LNCAP (cell line): ENCODE data around the gene WIPI1.

Source experiments
- TF ChIP-seq, protein P1 (sequence below): fragments of 450-650 bp; IDR thresholded peaks from 2 replicates; pipeline ENCODE4 v1.5.1; 2017; ENCODE audit warnings: mild to moderate bottlenecking

Gene WIPI1

DNA sequence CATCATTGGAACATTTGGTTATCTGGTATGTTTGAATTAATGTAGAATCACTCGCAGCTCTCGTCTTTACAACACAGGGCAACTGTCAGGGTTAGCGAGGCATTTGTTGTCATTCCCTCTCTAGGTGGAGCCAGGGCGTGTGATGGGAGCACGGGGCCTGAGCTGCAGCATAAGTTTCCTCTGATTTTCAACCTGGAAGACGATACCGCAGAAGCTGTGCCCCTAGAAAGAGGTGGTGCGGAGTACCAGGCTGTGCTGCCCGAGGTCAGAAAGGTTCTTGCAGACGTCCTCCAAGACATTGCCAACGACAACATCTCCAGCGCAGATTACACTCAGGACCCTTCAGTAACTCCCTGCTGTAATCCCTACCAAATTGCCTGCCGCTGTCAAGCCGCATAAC lies 37.2 kb downstream of the WIPI1 start:
- TF ChIP-seq, protein P1, sequence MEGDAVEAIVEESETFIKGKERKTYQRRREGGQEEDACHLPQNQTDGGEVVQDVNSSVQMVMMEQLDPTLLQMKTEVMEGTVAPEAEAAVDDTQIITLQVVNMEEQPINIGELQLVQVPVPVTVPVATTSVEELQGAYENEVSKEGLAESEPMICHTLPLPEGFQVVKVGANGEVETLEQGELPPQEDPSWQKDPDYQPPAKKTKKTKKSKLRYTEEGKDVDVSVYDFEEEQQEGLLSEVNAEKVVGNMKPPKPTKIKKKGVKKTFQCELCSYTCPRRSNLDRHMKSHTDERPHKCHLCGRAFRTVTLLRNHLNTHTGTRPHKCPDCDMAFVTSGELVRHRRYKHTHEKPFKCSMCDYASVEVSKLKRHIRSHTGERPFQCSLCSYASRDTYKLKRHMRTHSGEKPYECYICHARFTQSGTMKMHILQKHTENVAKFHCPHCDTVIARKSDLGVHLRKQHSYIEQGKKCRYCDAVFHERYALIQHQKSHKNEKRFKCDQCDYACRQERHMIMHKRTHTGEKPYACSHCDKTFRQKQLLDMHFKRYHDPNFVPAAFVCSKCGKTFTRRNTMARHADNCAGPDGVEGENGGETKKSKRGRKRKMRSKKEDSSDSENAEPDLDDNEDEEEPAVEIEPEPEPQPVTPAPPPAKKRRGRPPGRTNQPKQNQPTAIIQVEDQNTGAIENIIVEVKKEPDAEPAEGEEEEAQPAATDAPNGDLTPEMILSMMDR, result no peak

GRCh38 chr17:68418876-68419275 lies 38.4 kb downstream of the WIPI1 start:
- TF ChIP-seq, protein P1, result no peak

- TF ChIP-seq, protein P1, result no peak
Measured at GRCh38 chr17:68417317-68417716, 40.0 kb downstream of the WIPI1 start.

DNA sequence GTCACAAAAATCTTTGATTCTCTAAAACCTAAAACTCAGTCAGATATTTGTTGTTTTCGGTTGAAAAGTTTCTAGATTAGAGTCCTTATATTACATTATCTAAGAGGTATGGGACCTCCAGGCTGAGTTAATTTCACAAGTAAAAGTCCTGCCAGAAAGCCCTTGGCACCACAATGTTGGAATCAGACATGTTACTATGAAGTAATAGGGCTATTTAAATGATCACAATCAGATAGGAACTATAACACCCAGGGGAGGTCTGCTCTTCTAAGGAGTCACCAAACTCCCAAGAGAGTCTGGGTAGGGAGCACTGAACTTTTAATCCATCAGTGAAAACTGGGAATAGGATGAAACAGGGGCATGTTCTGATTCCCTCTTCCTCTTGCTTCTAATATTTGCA lies 54.2 kb downstream of the WIPI1 start:
- TF ChIP-seq, protein P1, result no peak

- TF ChIP-seq, protein P1, result no peak
Measured at GRCh38 chr17:68401288-68401687, 56.0 kb downstream of the WIPI1 start.

DNA sequence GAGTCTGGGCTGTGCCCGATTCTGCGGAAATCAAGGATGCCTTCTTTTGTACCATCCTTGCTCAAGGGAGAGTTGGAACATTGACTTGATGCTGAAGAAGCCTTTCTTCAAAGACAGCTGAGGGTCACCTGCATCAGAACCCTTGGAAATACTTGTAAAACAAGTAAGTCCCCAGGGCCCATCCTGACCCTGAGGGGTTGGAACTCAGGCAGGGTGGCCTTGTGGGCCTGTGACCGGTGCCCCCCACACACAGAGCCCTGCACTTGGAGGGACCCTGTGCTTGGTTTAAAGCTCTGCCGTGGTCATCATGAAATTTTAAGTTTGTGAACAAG lies 56.9 kb downstream of the WIPI1 start:
- TF ChIP-seq, protein P1, result no peak

GRCh38 chr17:68399638-68400403 lies 57.5 kb downstream of the WIPI1 start:
- TF ChIP-seq, protein P1, result no peak
